Esophagus (tissue), 2 donors: ENCODE data around the gene GNAS. TPM values are rescaled to one million over a fixed set of nuclear protein-coding genes. Genes with fewer than 3 reads are reported as not detected.

Experiments
- H3K27ac ChIP-seq, 2 donors: one replicate each; pipeline ENCODE4 v1.5.1; 2013; ENCODE audit warnings: low read depth in 2 of 2, mild to moderate bottlenecking in 2 of 2, inconsistent platforms in 1 of 2, low read length in 1 of 2, moderate library complexity in 1 of 2
- H3K27me3 ChIP-seq, 2 donors: one replicate each; pipeline ENCODE4 v1.6.1; 2013; ENCODE audit warnings: low read length in 2 of 2, control low read depth in 1 of 2, mild to moderate bottlenecking in 1 of 2; ENCODE audit not compliant: insufficient read depth in 2 of 2, control insufficient read depth in 1 of 2
- H3K36me3 ChIP-seq, 2 donors: one replicate each; pipeline ENCODE4 v1.6.1; 2013; ENCODE audit warnings: low read length in 1 of 2; ENCODE audit not compliant: control insufficient read depth in 2 of 2, insufficient read depth in 2 of 2
- H3K4me1 ChIP-seq, 2 donors: one replicate each; pipeline ENCODE4 v1.6.1; 2013; ENCODE audit warnings: low read length in 1 of 2; ENCODE audit not compliant: control insufficient read depth in 2 of 2, insufficient read depth in 2 of 2
- H3K4me3 ChIP-seq, 2 donors: one replicate each; pipeline ENCODE4 v1.5.1; 2013; ENCODE audit warnings: low read length in 2 of 2, mild to moderate bottlenecking in 2 of 2, low read depth in 1 of 2, moderate library complexity in 1 of 2
- H3K9me3 ChIP-seq, 2 donors: one replicate each; pipeline ENCODE4 v1.6.1; 2013; ENCODE audit warnings: mild to moderate bottlenecking in 2 of 2, low read depth in 1 of 2, low read length in 1 of 2, moderate library complexity in 1 of 2; ENCODE audit not compliant: control insufficient read depth in 2 of 2, insufficient read depth in 1 of 2
- WGBS, 2 donors: extraction: QIAGEN DNeasy Blood & Tissue Kit; methylation state at CpG; one replicate each; pipeline ENCODE4 v1.1.7; 2013; 5-methylcytosine and 5-hydroxymethylcytosine counted together
- polyA plus RNA-seq, 2 donors: library from polyadenylated mRNA; stranded (reverse); fragments of 200-250 nt; gene quantifications; one replicate each; pipeline ENCODE4 v1.2.3, GENCODE V29; 2013
- donor health status: healthy with polysubstance abuse.
- donor health status: Bipolar disorder and iron deficiency.

The GNAS gene
- polyA plus RNA-seq, 2 donors = 590 to 1,519 TPM

- Histone ChIP-seq H3K27ac (no peak overlapping the region), H3K4me3 (no peak overlapping the region), H3K36me3 (no peaks in the 10 kb centered on the region), H3K4me1 (no peaks in the 10 kb centered on the region), H3K27me3 (no peaks in the 10 kb centered on the region), H3K9me3 (no peaks in the 10 kb centered on the region)
- 75 to 79% methylated on average over 3 of the region's 3 CpGs for WGBS, 2 donors
Observed at GRCh38 chr20:58884966-58885365, 32.5 kb downstream of the GNAS start.

GRCh38 chr20:58886546-58886945 lies 34.0 kb downstream of the GNAS start:
- Histone ChIP-seq H3K4me3 (no peak overlapping the region), H3K27me3 (no peaks in the 10 kb centered on the region), H3K4me1 (no peaks in the 10 kb centered on the region), H3K9me3 (no peaks in the 10 kb centered on the region), H3K36me3 (no peaks in the 10 kb centered on the region), H3K27ac (no peak overlapping the region)

GRCh38 chr20:58888103-58888502 lies 35.6 kb downstream of the GNAS start:
- Histone ChIP-seq H3K27me3 (no peaks in the 10 kb centered on the region), H3K9me3 (no peaks in the 10 kb centered on the region), H3K4me3 (peak overlapping the region; percentile 56 to 74), H3K36me3 (no peaks in the 10 kb centered on the region), H3K27ac (peak overlapping the region in 1 of 2 donors; percentile 71), H3K4me1 (no peaks in the 10 kb centered on the region)
- WGBS, 2 donors = 54 to 56% methylated on average over 12 of the region's 12 CpGs

- peak overlapping the region; percentile 74 to 79 for H3K4me3 ChIP-seq
- peak overlapping the region; percentile 94 to 99 for H3K27ac ChIP-seq
- H3K36me3 ChIP-seq = no peaks in the 10 kb centered on the region
- H3K9me3 ChIP-seq = no peaks in the 10 kb centered on the region
- 48 to 50% methylated on average over 93 to 101 of the region's 101 CpGs for WGBS, 2 donors
- no peaks in the 10 kb centered on the region for H3K4me1 ChIP-seq
- H3K27me3 ChIP-seq = no peaks in the 10 kb centered on the region
Observed at GRCh38 chr20:58888521-58889333, 36.2 kb downstream of the GNAS start.

GRCh38 chr20:58889334-58889760 lies 36.8 kb downstream of the GNAS start:
- Histone ChIP-seq H3K4me3 (peak overlapping the region; percentile 74 to 79), H3K36me3 (no peaks in the 10 kb centered on the region), H3K27ac (peak overlapping the region; percentile 94 to 99), H3K4me1 (no peaks in the 10 kb centered on the region), H3K27me3 (no peaks in the 10 kb centered on the region), H3K9me3 (no peaks in the 10 kb centered on the region)
- WGBS, 2 donors = 54 to 65% methylated on average over 31 to 35 of the region's 35 CpGs

GRCh38 chr20:58889798-58890517 lies 37.4 kb downstream of the GNAS start:
- H3K27ac ChIP-seq = peak overlapping the region; percentile 94 to 99
- H3K27me3 ChIP-seq = no peaks in the 10 kb centered on the region
- 30 to 36% methylated on average over 90 to 91 of the region's 91 CpGs for WGBS, 2 donors
- H3K36me3 ChIP-seq = no peaks in the 10 kb centered on the region
- H3K4me1 ChIP-seq = no peaks in the 10 kb centered on the region
- H3K9me3 ChIP-seq = no peaks in the 10 kb centered on the region
- H3K4me3 ChIP-seq = peak overlapping the region; percentile 74 to 79

- Histone ChIP-seq H3K36me3 (no peaks in the 10 kb centered on the region), H3K27ac (peak overlapping the region; percentile 94 to 99), H3K9me3 (no peaks in the 10 kb centered on the region), H3K4me3 (peak overlapping the region; percentile 74 to 79), H3K27me3 (no peaks in the 10 kb centered on the region), H3K4me1 (peaks cover 0 to under 1% of the 10 kb centered on the region in 2 donors)
- 1 to 2% methylated on average over 48 to 64 of the region's 64 CpGs for WGBS, 2 donors
Observed at GRCh38 chr20:58890518-58891085, 38.1 kb downstream of the GNAS start.

GRCh38 chr20:58891086-58891717 lies 38.7 kb downstream of the GNAS start:
- peaks cover 0 to 3% of the 10 kb centered on the region in 2 donors for H3K4me1 ChIP-seq
- H3K36me3 ChIP-seq = peaks cover 0 to 2% of the 10 kb centered on the region in 2 donors
- H3K27ac ChIP-seq = peak overlapping the region; percentile 94 to 99
- no peaks in the 10 kb centered on the region for H3K9me3 ChIP-seq
- WGBS, 2 donors = 1% methylated on average over 29 to 98 of the region's 105 CpGs
- H3K27me3 ChIP-seq = no peaks in the 10 kb centered on the region
- H3K4me3 ChIP-seq = peak overlapping the region; percentile 74 to 79

- peaks cover 0 to 3% of the 10 kb centered on the region in 2 donors for H3K4me1 ChIP-seq
- peaks cover 0 to 2% of the 10 kb centered on the region in 2 donors for H3K36me3 ChIP-seq
- H3K4me3 ChIP-seq = peak overlapping the region; percentile 74 to 79
- 0 to 1% methylated on average over 37 to 55 of the region's 55 CpGs for WGBS, 2 donors
- H3K27ac ChIP-seq = peak overlapping the region; percentile 94 to 99
- no peaks in the 10 kb centered on the region for H3K27me3 ChIP-seq
- no peaks in the 10 kb centered on the region for H3K9me3 ChIP-seq
Observed at GRCh38 chr20:58891718-58892140, 39.2 kb downstream of the GNAS start.
